ENCODE measurements around the gene KHK.

DNA sequence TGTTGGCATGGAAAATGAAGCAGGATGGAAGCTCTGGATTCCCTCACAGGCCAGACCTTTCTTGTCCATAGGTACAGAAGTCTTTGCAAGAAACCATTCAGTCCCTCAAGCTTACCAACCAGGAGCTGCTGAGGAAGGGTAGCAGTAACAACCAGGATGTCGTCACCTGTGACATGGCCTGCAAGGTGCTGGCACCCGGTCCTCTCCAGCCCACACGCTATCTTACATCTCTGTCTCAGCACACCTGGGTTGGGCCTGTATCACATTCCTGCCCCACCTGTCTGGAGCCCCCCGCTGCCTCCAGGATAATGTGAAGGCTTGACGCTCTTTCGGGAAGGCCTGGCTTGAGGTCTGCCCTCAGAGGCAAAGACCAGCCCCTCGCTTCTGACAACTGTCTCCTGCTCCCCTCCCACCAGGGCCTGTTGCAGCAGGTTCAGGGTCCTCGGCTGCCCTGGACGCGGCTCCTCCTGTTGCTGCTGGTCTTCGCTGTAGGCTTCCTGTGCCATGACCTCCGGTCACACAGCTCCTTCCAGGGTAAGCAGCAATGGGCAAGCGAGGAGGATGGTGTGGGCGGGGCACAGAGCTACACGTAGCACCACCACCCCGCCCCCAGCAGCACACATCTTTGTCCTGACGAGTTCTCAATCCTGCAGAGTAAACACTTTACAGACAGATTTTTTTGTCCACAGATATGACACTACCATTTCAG lies 47.8 kb upstream of the KHK start:
- TF ChIP-seq, protein P1, sequence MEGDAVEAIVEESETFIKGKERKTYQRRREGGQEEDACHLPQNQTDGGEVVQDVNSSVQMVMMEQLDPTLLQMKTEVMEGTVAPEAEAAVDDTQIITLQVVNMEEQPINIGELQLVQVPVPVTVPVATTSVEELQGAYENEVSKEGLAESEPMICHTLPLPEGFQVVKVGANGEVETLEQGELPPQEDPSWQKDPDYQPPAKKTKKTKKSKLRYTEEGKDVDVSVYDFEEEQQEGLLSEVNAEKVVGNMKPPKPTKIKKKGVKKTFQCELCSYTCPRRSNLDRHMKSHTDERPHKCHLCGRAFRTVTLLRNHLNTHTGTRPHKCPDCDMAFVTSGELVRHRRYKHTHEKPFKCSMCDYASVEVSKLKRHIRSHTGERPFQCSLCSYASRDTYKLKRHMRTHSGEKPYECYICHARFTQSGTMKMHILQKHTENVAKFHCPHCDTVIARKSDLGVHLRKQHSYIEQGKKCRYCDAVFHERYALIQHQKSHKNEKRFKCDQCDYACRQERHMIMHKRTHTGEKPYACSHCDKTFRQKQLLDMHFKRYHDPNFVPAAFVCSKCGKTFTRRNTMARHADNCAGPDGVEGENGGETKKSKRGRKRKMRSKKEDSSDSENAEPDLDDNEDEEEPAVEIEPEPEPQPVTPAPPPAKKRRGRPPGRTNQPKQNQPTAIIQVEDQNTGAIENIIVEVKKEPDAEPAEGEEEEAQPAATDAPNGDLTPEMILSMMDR (IDR thresholded peaks at IDR 0.05): no peak
- TF ChIP-seq EP300 (IDR thresholded peaks at IDR 0.05): no peak
- no peak for TF ChIP-seq POLR2A (IDR thresholded peaks at IDR 0.05)

All from suprapubic skin (tissue), 3 donors.